H1 (cell line): Measurements from ENCODE around the gene PANX2. TPM values are rescaled to one million over a fixed set of nuclear protein-coding genes. Genes with fewer than 3 reads are reported as not detected.

Experiments used
- BRCA1 ChIP-seq: IDR thresholded peaks from 2 replicates; pipeline ENCODE4 v1.6.1; 2012; ENCODE audit warnings: low read depth, low read length, improper control_type of control experiment
- CBX8 ChIP-seq: fragments of 300-800, 300-1000 bp; sonication (generic); IDR thresholded peaks from 2 replicates; pipeline ENCODE4 v1.7.1; 2016; ENCODE audit warnings: low read depth, low read length, borderline replicate concordance
- CHD7 ChIP-seq: fragments of 300-600 bp; sonication (generic); IDR thresholded peaks from 2 replicates; pipeline ENCODE4 v1.7.1; 2012; ENCODE audit warnings: low read length, moderate library complexity, mild to moderate bottlenecking, inconsistent platforms; ENCODE audit not compliant: insufficient replicate concordance
- E2F6 ChIP-seq: IDR thresholded peaks from 2 replicates; pipeline ENCODE4 v1.6.1; 2012; ENCODE audit warnings: inconsistent platforms
- KDM4A ChIP-seq: IDR thresholded peaks from one replicate; pipeline ENCODE4 v1.7.1; 2012; ENCODE audit warnings: low read depth, mild to moderate bottlenecking, moderate library complexity, low read length, inconsistent platforms; ENCODE audit not compliant: severe bottlenecking
- MAX ChIP-seq: IDR thresholded peaks from 2 replicates; pipeline ENCODE4 v1.6.1; 2012; ENCODE audit warnings: inconsistent platforms
- SRF ChIP-seq: IDR thresholded peaks from 2 replicates; pipeline ENCODE4 v1.6.1; 2011; ENCODE audit warnings: mild to moderate bottlenecking, low read depth, low read length, moderate library complexity
- polyA plus RNA-seq, 7 experiments: library from polyadenylated mRNA; depleted of rRNA in 3 of 7; stranded (reverse) in 5 of 7; unstranded in 2 of 7; fragments of >200 nt in 5 of 7; fragments of 200-250 nt in 2 of 7; gene quantifications; 1 replicate in 5 of 7; 2 replicates in 1 of 7; 4 replicates in 1 of 7; pipeline versions ENCODE4 v1.2.1 to v1.2.3, GENCODE V29; 2011 to 2013; ENCODE audit warnings: missing spikeins in 2 of 7, mixed read lengths in 2 of 7
- total RNA-seq: library from RNA; stranded (reverse); fragmentation: NEBNext Ultra II Directional; extraction: Animal tissue kit (Norgen Biotek cat#: 25700); gene quantifications from 2 replicates; pipeline ENCODE4 v1.2.1, GENCODE V29; 2021
- TF ChIP-seq, protein P1 (sequence below): IDR thresholded peaks from 2 replicates; pipeline ENCODE4 v1.6.1; 2011; ENCODE audit warnings: low read length, improper control_type of control experiment

PANX2 gene
- total and polyA plus RNA-seq, 2 of the 8 experiments (the other 6 are each of a cell fraction or from before 2014, with no cell fraction given) = 3.5 to 5.0 TPM

GRCh38 chr22:50153056-50153755, 17.3 kb upstream of the PANX2 start (continued):
- no peak for TF ChIP-seq CHD7
- TF ChIP-seq BRCA1 = no peak
- TF ChIP-seq, protein P1, sequence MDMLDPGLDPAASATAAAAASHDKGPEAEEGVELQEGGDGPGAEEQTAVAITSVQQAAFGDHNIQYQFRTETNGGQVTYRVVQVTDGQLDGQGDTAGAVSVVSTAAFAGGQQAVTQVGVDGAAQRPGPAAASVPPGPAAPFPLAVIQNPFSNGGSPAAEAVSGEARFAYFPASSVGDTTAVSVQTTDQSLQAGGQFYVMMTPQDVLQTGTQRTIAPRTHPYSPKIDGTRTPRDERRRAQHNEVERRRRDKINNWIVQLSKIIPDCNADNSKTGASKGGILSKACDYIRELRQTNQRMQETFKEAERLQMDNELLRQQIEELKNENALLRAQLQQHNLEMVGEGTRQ = no peak
- TF ChIP-seq CBX8 = no peak
- TF ChIP-seq KDM4A = no peak
- TF ChIP-seq E2F6 = no peak
- no peak for TF ChIP-seq MAX
- no peak for TF ChIP-seq SRF
